Endothelial cell of umbilical vein (primary cell): ENCODE results near the gene HSFX1. TPM values are rescaled to one million over a fixed set of nuclear protein-coding genes. Genes with fewer than 3 reads are reported as not detected.
"Not testable (repeated sequence)": the region's sequence is repeated elsewhere in the genome, so short reads cannot be mapped to it uniquely, and the experiment has no call there.

Experiments
- BruUV-seq: library from RNA; stranded (reverse); fragments of 400-500 nt; replicated peaks from 2 replicates; lab custom pipeline; 2021; lab: Mats Ljungman, UMichigan
- CTCF ChIA-PET: fragments of 300-600, 350-600 bp; sonication (Branson Sonifier 250); formaldehyde crosslinking; loops from one replicate; lab custom pipeline; 2021; ENCODE audit warnings: antibody characterized with exemption, inconsistent platforms; lab: Charles Lee
- POLR2A ChIA-PET: fragments of 300-600, 350-600 bp; sonication (Branson Sonifier 250); formaldehyde crosslinking; loops from one replicate; lab custom pipeline; 2021; ENCODE audit warnings: antibody characterized with exemption, inconsistent platforms; lab: Charles Lee
- DNase-seq: peaks from one replicate; pipeline ENCODE4 v3.0.0-alpha.2; 2011; ENCODE audit warnings: low read depth, low spot score
- FAIRE-seq: peaks from 2 replicates; lab custom pipeline; 2011; peaks lifted over from hg19 to GRCh38; lab: Jason Lieb, UNC
- H2AFZ ChIP-seq: 2 replicates; pipeline ENCODE4 v1.6.0; 2012; ENCODE audit warnings: low read depth, low read length, control low read depth, inconsistent platforms
- H3K27ac ChIP-seq: 2 replicates; pipeline ENCODE4 v1.5.1; 2011; ENCODE audit warnings: low read depth, mild to moderate bottlenecking, control low read depth, low read length, moderate library complexity; ENCODE audit not compliant: insufficient read depth
- H3K27me3 ChIP-seq, 2 experiments: 2 replicates each; pipeline versions ENCODE4 v1.6.0 to v1.6.1; 2011; ENCODE audit warnings: low read length in 2 of 2, mixed read lengths in 1 of 2; ENCODE audit not compliant: control insufficient read depth in 2 of 2, insufficient read depth in 2 of 2
- H3K36me3 ChIP-seq, 2 experiments: 2 replicates in 1 of 2; 3 replicates in 1 of 2; pipeline ENCODE4 v1.5.1; 2011; ENCODE audit warnings: low read length in 2 of 2, mild to moderate bottlenecking in 1 of 2, moderate library complexity in 1 of 2; ENCODE audit not compliant: control insufficient read depth in 2 of 2, insufficient read depth in 2 of 2; ENCODE audit errors: extremely low read depth in 1 of 2
- H3K4me1 ChIP-seq: 3 replicates; pipeline ENCODE4 v1.5.1; 2011; ENCODE audit warnings: mild to moderate bottlenecking, low read length; ENCODE audit not compliant: control insufficient read depth, insufficient read depth; ENCODE audit errors: extremely low read depth
- H3K4me2 ChIP-seq: 2 replicates; pipeline ENCODE4 v1.6.1; 2011; ENCODE audit warnings: low read length, control low read depth, mixed read lengths; ENCODE audit not compliant: insufficient read depth
- H3K4me3 ChIP-seq, 3 experiments: fragments of 200-600 bp in 1 of 3; sonication (generic), shearing (Covaris generic) in 1 of 3; replicated peaks in 1 of 3; 2 replicates each; pipeline ENCODE4 v1.5.1; 2011 to 2016; ENCODE audit warnings: control low read depth in 3 of 3, low read length in 3 of 3, mild to moderate bottlenecking in 2 of 3, inconsistent platforms in 1 of 3, low read depth in 1 of 3, moderate library complexity in 1 of 3; ENCODE audit not compliant: insufficient read depth in 1 of 3
- H3K79me2 ChIP-seq: 2 replicates; pipeline ENCODE4 v1.6.0; 2012; ENCODE audit warnings: low read length, inconsistent platforms; ENCODE audit not compliant: control insufficient read depth, insufficient read depth
- H3K9ac ChIP-seq: replicated peaks from 2 replicates; pipeline ENCODE3; 2011; ENCODE audit warnings: low read length, control low read depth; ENCODE audit not compliant: insufficient read depth; ENCODE audit errors: extremely low read depth
- H3K9me1 ChIP-seq: replicated peaks from 3 replicates; pipeline ENCODE4 v1.6.0; 2011; ENCODE audit warnings: mild to moderate bottlenecking, low read length; ENCODE audit not compliant: control insufficient read depth, insufficient read depth; ENCODE audit errors: extremely low read depth
- H3K9me3 ChIP-seq: replicated peaks from 2 replicates; pipeline ENCODE4 v1.5.1; 2012; ENCODE audit warnings: low read length, inconsistent platforms; ENCODE audit not compliant: control insufficient read depth, insufficient read depth
- H4K20me1 ChIP-seq: replicated peaks from 2 replicates; pipeline ENCODE3; 2011; ENCODE audit warnings: mild to moderate bottlenecking, low read length; ENCODE audit not compliant: control insufficient read depth, insufficient read depth; ENCODE audit errors: extremely low read depth
- EZH2 ChIP-seq: IDR thresholded peaks from 2 replicates; pipeline ENCODE4 v1.6.1; 2012; ENCODE audit warnings: borderline replicate concordance, low read depth, mild to moderate bottlenecking, moderate library complexity, low read length, inconsistent platforms; ENCODE audit not compliant: severe bottlenecking
- FOS ChIP-seq: IDR thresholded peaks from 2 replicates; pipeline ENCODE4 v1.6.1; 2011; ENCODE audit warnings: mild to moderate bottlenecking, low read length, moderate library complexity, borderline replicate concordance; ENCODE audit not compliant: insufficient read depth
- GATA2 ChIP-seq: IDR thresholded peaks from 2 replicates; pipeline ENCODE4 v1.7.0; 2011; ENCODE audit warnings: low read depth, mild to moderate bottlenecking, moderate library complexity, mixed read lengths, low read length; ENCODE audit not compliant: insufficient read length, insufficient read depth
- JUN ChIP-seq: IDR thresholded peaks from 2 replicates; pipeline ENCODE4 v1.6.1; 2011; ENCODE audit warnings: borderline replicate concordance, low read depth; ENCODE audit not compliant: insufficient read length, insufficient read depth
- MYC ChIP-seq: IDR thresholded peaks from one replicate; pipeline ENCODE4 v1.6.1; 2011; ENCODE audit warnings: mild to moderate bottlenecking, low read depth, low read length
- POLR2A ChIP-seq: IDR thresholded peaks from 2 replicates; pipeline ENCODE4 v1.6.1; 2012; ENCODE audit warnings: low read depth, mild to moderate bottlenecking, control low read depth, low read length
- POLR2AphosphoS5 ChIP-seq: IDR thresholded peaks from 2 replicates; pipeline ENCODE4 v1.6.1; 2012; ENCODE audit warnings: low read depth, mild to moderate bottlenecking, control low read depth, low read length, moderate library complexity; ENCODE audit not compliant: insufficient read depth
- dilution Hi-C: fragments of 300-500 bp; cut with MboI; formaldehyde crosslinking; loops from one replicate; pipeline ENCODE4 v1.15.0; 2019; ENCODE audit warnings: low sequenced_read_pairs; ENCODE audit not compliant: extremely low pct_ligation_motif_present
- intact Hi-C: fragments of 100-400 bp; cut with micrococcal nuclease; formaldehyde crosslinking; loops from one replicate; pipeline ENCODE4 v1.10.0; 2022
- polyA plus RNA-seq, 4 experiments: library from polyadenylated mRNA; depleted of rRNA in 3 of 4; stranded (reverse) in 3 of 4; unstranded in 1 of 4; fragments of >200 nt; gene quantifications; 2 replicates each; pipeline versions ENCODE4 v1.2.1 to v1.2.3, GENCODE V29; 2011 to 2012; ENCODE audit warnings: missing spikeins in 1 of 4
- total RNA-seq: library from RNA; stranded (reverse); gene quantifications from 2 replicates; pipeline ENCODE4 v1.2.3, GENCODE V29; 2021
- TF ChIP-seq, protein P1 (sequence below): IDR thresholded peaks from 2 replicates; pipeline ENCODE4 v1.6.1; 2011; ENCODE audit not compliant: insufficient read depth, insufficient read length
- TF ChIP-seq, protein P2 (sequence below), 2 donors: IDR thresholded peaks; 1 replicate in 1 of 2; 2 replicates in 1 of 2; pipeline ENCODE4 v1.5.1; 2011; ENCODE audit warnings: low read length in 2 of 2, mild to moderate bottlenecking in 2 of 2, moderate library complexity in 2 of 2, control low read depth in 1 of 2, inconsistent platforms in 1 of 2, low read depth in 1 of 2; ENCODE audit not compliant: insufficient read depth in 1 of 2; ENCODE audit errors: extremely low read depth in 1 of 2

HSFX1 gene
- total and polyA plus RNA-seq, 2 donors (not counting 3 experiments of a cell fraction or from before 2014, with no cell fraction given), result 0.68 to 0.88 TPM

DNA sequence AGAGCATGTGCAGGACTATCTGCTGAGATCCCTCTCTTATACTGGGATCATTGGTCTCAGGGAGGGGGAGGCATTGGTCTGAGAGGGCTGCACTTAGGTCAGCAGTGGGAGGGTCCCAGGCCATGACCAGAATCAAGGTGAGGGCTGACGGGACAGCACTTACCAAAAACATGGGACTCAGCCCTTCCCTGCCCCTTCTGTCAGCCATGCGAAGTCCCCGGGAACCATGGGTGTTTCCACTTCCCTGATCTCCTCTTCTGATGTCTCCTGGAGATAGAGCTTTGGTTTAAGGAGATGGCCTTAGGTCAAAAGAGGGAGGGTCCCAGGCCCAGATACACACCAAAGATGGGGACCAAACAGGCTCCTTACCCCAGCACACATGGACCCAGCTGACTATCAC lies 12.9 kb upstream of the HSFX1 start:
- no TSS peak for BruUV-seq
- dilution Hi-C loops, result no loop called here

DNA sequence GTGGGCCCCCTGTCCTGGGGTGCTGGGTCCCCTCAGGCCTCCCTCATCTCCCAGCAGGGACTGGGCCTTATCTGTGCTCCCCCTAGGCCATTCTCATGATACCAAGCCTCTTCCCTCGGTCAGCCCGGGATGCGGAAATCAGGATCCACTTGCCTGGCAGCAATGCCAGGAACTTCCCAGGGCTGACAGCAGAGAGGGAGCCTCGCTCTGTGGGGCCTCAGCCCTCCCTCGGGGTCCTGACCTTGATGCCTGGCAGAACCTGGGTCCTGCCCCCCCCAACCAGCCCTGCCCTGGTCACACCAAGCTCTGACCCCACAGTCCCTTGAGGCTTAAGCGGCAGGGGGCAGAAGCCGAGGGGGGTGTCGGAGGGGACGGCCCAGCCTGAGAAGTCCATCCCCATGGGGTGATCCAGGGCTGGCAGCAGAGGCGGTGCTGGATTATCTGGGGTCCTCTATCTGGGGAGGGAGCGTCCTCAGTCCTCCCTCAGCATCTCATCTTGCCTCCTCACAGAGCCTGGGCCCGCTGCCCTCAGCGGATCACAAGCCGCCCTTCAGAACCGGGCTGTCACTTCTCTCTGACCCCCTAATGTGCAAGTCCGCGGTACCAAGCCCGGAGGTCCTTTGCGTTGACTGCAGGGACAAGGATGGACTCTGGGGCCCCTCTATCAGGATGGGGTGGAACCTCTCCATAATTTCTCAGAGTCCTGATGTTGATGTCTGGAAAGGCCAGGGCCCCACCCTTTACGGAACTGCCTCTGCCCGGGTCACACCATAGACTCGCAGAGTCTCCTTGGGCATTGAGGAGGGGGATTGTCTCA lies 11.8 kb upstream of the HSFX1 start:
- H3K4me1 ChIP-seq, H3K9ac ChIP-seq, POLR2A ChIA-PET, intact Hi-C loops, H3K4me2 ChIP-seq, H3K9me1 ChIP-seq, FAIRE-seq, dilution Hi-C loops, H3K4me3 ChIP-seq, H3K79me2 ChIP-seq, BruUV-seq, H4K20me1 ChIP-seq, CTCF ChIA-PET, H3K36me3 ChIP-seq, H3K27me3 ChIP-seq, H2AFZ ChIP-seq, H3K9me3 ChIP-seq, H3K27ac ChIP-seq, DNase-seq: not testable (repeated sequence)

More for the DNA sequence above, 12.9 kb upstream of the HSFX1 start:
- no peaks in the 10 kb centered on the region for H4K20me1 ChIP-seq
- no peaks in the 10 kb centered on the region for H3K9me1 ChIP-seq
- no peak overlapping the region for H3K4me3 ChIP-seq
- no peak overlapping the region for H3K27ac ChIP-seq
- H3K36me3 ChIP-seq, result no peaks in the 10 kb centered on the region
- H3K9ac ChIP-seq, result no peak overlapping the region
- CTCF ChIA-PET, result no interaction called here
- DNase-seq, result no peak
- no peaks in the 10 kb centered on the region for H3K79me2 ChIP-seq
- FAIRE-seq, result no peak
- POLR2A ChIA-PET, result no interaction called here
- intact Hi-C loops, result no loop called here
- H3K4me1 ChIP-seq, result no peaks in the 10 kb centered on the region
- no peak overlapping the region for H3K4me2 ChIP-seq
- H3K9me3 ChIP-seq, result no peaks in the 10 kb centered on the region
- no peak overlapping the region for H2AFZ ChIP-seq
- TF ChIP-seq POLR2A, result no peak
- TF ChIP-seq EZH2, result no peak
- no peak for TF ChIP-seq GATA2
- TF ChIP-seq, protein P1, sequence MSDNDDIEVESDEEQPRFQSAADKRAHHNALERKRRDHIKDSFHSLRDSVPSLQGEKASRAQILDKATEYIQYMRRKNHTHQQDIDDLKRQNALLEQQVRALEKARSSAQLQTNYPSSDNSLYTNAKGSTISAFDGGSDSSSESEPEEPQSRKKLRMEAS, result no peak
- TF ChIP-seq FOS, result no peak
- TF ChIP-seq MYC, result no peak
- TF ChIP-seq POLR2AphosphoS5, result no peak
- TF ChIP-seq JUN, result no peak
- TF ChIP-seq, protein P2, sequence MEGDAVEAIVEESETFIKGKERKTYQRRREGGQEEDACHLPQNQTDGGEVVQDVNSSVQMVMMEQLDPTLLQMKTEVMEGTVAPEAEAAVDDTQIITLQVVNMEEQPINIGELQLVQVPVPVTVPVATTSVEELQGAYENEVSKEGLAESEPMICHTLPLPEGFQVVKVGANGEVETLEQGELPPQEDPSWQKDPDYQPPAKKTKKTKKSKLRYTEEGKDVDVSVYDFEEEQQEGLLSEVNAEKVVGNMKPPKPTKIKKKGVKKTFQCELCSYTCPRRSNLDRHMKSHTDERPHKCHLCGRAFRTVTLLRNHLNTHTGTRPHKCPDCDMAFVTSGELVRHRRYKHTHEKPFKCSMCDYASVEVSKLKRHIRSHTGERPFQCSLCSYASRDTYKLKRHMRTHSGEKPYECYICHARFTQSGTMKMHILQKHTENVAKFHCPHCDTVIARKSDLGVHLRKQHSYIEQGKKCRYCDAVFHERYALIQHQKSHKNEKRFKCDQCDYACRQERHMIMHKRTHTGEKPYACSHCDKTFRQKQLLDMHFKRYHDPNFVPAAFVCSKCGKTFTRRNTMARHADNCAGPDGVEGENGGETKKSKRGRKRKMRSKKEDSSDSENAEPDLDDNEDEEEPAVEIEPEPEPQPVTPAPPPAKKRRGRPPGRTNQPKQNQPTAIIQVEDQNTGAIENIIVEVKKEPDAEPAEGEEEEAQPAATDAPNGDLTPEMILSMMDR (IDR thresholded peaks at IDR 0.05; ENCODE audit: extremely low read depth in 1 of 2, insufficient read depth in 1 of 2, low read depth in 1 of 2, low read length in 2 of 2), result no peak
- no peaks in the 10 kb centered on the region for H3K27me3 ChIP-seq
